Astrocyte (in vitro differentiated cells and primary cell): ENCODE data around the gene NR6A1. TPM values are rescaled to one million over a fixed set of nuclear protein-coding genes. Genes with fewer than 3 reads are reported as not detected.

ENCODE experiments used
- DNase-seq: peaks from one replicate; pipeline ENCODE4 v3.0.0-alpha.2; 2010; ENCODE audit warnings: low read depth
- FAIRE-seq: peaks from 2 replicates; lab custom pipeline; 2011; peaks lifted over from hg19 to GRCh38; lab: Jason Lieb, UNC
- H2AFZ ChIP-seq: 2 replicates; pipeline ENCODE4 v1.6.0; 2012; ENCODE audit warnings: low read depth, low read length, inconsistent platforms
- H3K27ac ChIP-seq: 2 replicates; pipeline ENCODE4 v1.5.1; 2011; ENCODE audit warnings: low read depth, low read length, inconsistent platforms
- H3K27me3 ChIP-seq: 2 replicates; pipeline ENCODE4 v1.6.0; 2011; ENCODE audit warnings: low read length, inconsistent platforms; ENCODE audit not compliant: insufficient read depth
- H3K36me3 ChIP-seq: 2 replicates; pipeline ENCODE4 v1.5.1; 2011; ENCODE audit warnings: low read length, inconsistent platforms; ENCODE audit not compliant: insufficient read depth
- H3K4me1 ChIP-seq: 2 replicates; pipeline ENCODE4 v1.5.1; 2011; ENCODE audit warnings: low read length, inconsistent platforms; ENCODE audit not compliant: insufficient read depth
- H3K4me2 ChIP-seq: 2 replicates; pipeline ENCODE4 v1.6.0; 2012; ENCODE audit warnings: low read length, inconsistent platforms
- H3K4me3 ChIP-seq: 2 replicates; pipeline ENCODE4 v1.5.1; 2011; ENCODE audit warnings: low read depth, mild to moderate bottlenecking, low read length, inconsistent platforms; ENCODE audit not compliant: insufficient read depth
- H3K79me2 ChIP-seq: 2 replicates; pipeline ENCODE4 v1.6.0; 2012; ENCODE audit warnings: mild to moderate bottlenecking, low read length, inconsistent platforms; ENCODE audit not compliant: insufficient read depth
- H3K9ac ChIP-seq: 2 replicates; pipeline ENCODE4 v1.6.0; 2012; ENCODE audit warnings: mild to moderate bottlenecking, low read length, inconsistent platforms
- H3K9me3 ChIP-seq: 2 replicates; pipeline ENCODE4 v1.5.1; 2012; ENCODE audit warnings: low read depth, mild to moderate bottlenecking, low read length, inconsistent platforms; ENCODE audit not compliant: insufficient read depth
- H4K20me1 ChIP-seq: 2 replicates; pipeline ENCODE4 v1.6.0; 2012; ENCODE audit warnings: low read length, inconsistent platforms; ENCODE audit not compliant: insufficient read depth
- H3K27ac Mint-ChIP-seq: one replicate; pipeline ENCODE4 v1.8.0; 2021; ENCODE audit warnings: mild to moderate bottlenecking, mixed read lengths; ENCODE audit not compliant: unreplicated experiment
- H3K27me3 Mint-ChIP-seq: one replicate; pipeline ENCODE4 v1.8.0; 2021; ENCODE audit warnings: low read depth, mixed read lengths; ENCODE audit not compliant: unreplicated experiment
- H3K36me3 Mint-ChIP-seq: one replicate; pipeline ENCODE4 v1.8.0; 2021; ENCODE audit warnings: low read depth, mixed read lengths; ENCODE audit not compliant: unreplicated experiment
- H3K4me1 Mint-ChIP-seq: one replicate; pipeline ENCODE4 v1.8.0; 2021; ENCODE audit warnings: low read depth, mixed read lengths; ENCODE audit not compliant: unreplicated experiment
- H3K4me3 Mint-ChIP-seq: one replicate; pipeline ENCODE4 v1.8.0; 2021; ENCODE audit warnings: mild to moderate bottlenecking, moderate library complexity, mixed read lengths; ENCODE audit not compliant: unreplicated experiment
- H3K9me3 Mint-ChIP-seq: one replicate; pipeline ENCODE4 v1.8.0; 2021; ENCODE audit warnings: mild to moderate bottlenecking, mixed read lengths; ENCODE audit not compliant: unreplicated experiment
- CTCF ChIP-seq: IDR thresholded peaks from 2 replicates; pipeline ENCODE4 v1.5.1; 2011; ENCODE audit warnings: low read depth, mild to moderate bottlenecking, inconsistent platforms, low read length, moderate library complexity; ENCODE audit not compliant: insufficient read depth
- EZH2 ChIP-seq: IDR thresholded peaks from 2 replicates; pipeline ENCODE4 v1.6.1; 2012; ENCODE audit warnings: mild to moderate bottlenecking, low read length, inconsistent platforms; ENCODE audit not compliant: insufficient read depth
- total RNA-seq: library from RNA; stranded (reverse); gene quantifications from 2 replicates; pipeline ENCODE4 v1.2.1, GENCODE V29; 2021

NR6A1 gene
- total RNA-seq, 1 donor from 2014 or later: 20.8 TPM

- H3K27ac Mint-ChIP-seq: no peak overlapping the region
- Histone ChIP-seq H3K4me3 (no peak overlapping the region), H2AFZ (no peak overlapping the region), H3K36me3 (no peaks in the 10 kb centered on the region), H3K4me2 (no peak overlapping the region), H3K9ac (no peak overlapping the region), H3K79me2 (no peaks in the 10 kb centered on the region), H3K9me3 (no peaks in the 10 kb centered on the region), H3K27me3 (peaks cover 3% of the 10 kb centered on the region), H3K4me1 (no peaks in the 10 kb centered on the region), H3K27ac (no peak overlapping the region), H4K20me1 (no peaks in the 10 kb centered on the region)
- no peaks in the 10 kb centered on the region for H3K4me1 Mint-ChIP-seq
- no peak for TF ChIP-seq CTCF
- H3K4me3 Mint-ChIP-seq: no peak overlapping the region
- FAIRE-seq (no peak), DNase-seq (no peak)
- H3K9me3 Mint-ChIP-seq: no peaks in the 10 kb centered on the region
- peaks cover 13% of the 10 kb centered on the region for H3K36me3 Mint-ChIP-seq
- H3K27me3 Mint-ChIP-seq: peaks cover 5% of the 10 kb centered on the region
These were observed 259.0 kb downstream of the NR6A1 start for GRCh38 chr9:124511891-124512805.

GRCh38 chr9:124511426-124511840 lies 259.7 kb downstream of the NR6A1 start:
- Histone ChIP-seq H3K27ac (no peak overlapping the region), H3K36me3 (no peaks in the 10 kb centered on the region), H4K20me1 (no peaks in the 10 kb centered on the region), H3K4me2 (no peak overlapping the region), H3K4me1 (no peaks in the 10 kb centered on the region), H3K79me2 (no peaks in the 10 kb centered on the region), H3K9me3 (no peaks in the 10 kb centered on the region), H2AFZ (no peak overlapping the region), H3K9ac (no peak overlapping the region), H3K4me3 (no peak overlapping the region), H3K27me3 (peaks cover 3% of the 10 kb centered on the region)
- H3K4me1 Mint-ChIP-seq: no peaks in the 10 kb centered on the region
- DNase-seq (no peak), FAIRE-seq (no peak)
- peaks cover 2% of the 10 kb centered on the region for H3K27me3 Mint-ChIP-seq
- no peak overlapping the region for H3K4me3 Mint-ChIP-seq
- H3K27ac Mint-ChIP-seq: no peak overlapping the region
- TF ChIP-seq EZH2 (no peak), CTCF (no peak)
- peaks cover 6% of the 10 kb centered on the region for H3K36me3 Mint-ChIP-seq
- H3K9me3 Mint-ChIP-seq: no peaks in the 10 kb centered on the region
